NCI-H1436 (cell line): ENCODE data around the gene WWC1.
"Not testable (repeated sequence)": the region's sequence is repeated elsewhere in the genome, so short reads cannot be mapped to it uniquely, and the experiment has no call there.

ENCODE experiments used
- DNase-seq: peaks from one replicate; lab custom pipeline; 2025; lab: John Stamatoyannopoulos, UW

Gene WWC1

DNA sequence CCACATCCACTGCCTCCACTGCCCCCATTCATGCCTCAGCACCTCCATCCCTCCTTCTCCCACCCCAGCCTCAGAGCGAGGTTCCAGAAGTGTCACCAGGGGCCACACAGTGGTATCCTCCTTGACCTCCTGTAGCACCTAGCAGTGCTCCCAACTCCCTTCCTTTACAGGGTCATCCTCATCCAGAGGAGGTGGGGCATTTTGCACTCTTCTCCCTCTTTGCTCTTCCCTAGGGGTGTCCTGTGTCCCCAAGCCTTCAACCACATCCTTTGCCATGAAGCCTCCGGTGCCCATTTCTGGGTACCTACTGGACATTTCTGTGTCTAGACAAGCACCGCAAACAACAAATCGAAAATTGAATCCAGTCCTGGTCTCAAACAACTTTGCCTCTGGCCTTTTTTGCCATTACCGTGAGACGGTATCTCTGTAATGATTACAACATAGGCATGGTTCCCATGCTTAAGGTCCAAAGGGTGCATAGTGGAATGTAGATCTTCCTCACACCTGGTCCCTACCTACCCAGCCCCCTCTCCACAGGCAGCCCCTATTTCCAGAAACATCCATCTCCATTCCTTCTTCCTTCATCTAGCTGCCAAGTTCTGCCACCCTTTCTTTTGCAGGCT lies 17.6 kb downstream of the WWC1 start:
- DNase-seq: no peak

DNA sequence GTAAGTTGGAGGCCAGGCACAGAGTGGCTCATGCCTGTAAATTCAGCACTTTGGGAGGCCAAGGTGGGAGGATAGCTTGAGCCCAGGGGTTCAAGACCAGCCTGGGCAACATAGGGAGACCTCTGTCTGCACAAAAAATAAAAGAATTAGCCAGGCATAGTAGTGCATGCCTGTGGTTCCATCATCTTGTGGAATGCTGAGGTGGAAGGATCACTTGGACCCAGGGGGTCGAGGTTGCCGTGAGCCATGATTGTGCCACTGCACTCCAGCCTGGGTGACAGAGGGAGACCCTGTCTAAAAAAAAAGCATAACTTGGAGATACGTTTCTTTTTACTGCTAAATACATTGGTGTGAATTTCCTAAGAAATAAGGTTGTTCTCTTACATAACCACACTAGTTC lies 19.1 kb downstream of the WWC1 start:
- DNase-seq: not testable (repeated sequence)

- no peak for DNase-seq
These were observed 19.7 kb downstream of the WWC1 start for GRCh38 chr5:168311061-168311566.

GRCh38 chr5:168312606-168313295 lies 21.3 kb downstream of the WWC1 start:
- DNase-seq: no peak

GRCh38 chr5:168313596-168314204 lies 22.3 kb downstream of the WWC1 start:
- DNase-seq: no peak

DNA sequence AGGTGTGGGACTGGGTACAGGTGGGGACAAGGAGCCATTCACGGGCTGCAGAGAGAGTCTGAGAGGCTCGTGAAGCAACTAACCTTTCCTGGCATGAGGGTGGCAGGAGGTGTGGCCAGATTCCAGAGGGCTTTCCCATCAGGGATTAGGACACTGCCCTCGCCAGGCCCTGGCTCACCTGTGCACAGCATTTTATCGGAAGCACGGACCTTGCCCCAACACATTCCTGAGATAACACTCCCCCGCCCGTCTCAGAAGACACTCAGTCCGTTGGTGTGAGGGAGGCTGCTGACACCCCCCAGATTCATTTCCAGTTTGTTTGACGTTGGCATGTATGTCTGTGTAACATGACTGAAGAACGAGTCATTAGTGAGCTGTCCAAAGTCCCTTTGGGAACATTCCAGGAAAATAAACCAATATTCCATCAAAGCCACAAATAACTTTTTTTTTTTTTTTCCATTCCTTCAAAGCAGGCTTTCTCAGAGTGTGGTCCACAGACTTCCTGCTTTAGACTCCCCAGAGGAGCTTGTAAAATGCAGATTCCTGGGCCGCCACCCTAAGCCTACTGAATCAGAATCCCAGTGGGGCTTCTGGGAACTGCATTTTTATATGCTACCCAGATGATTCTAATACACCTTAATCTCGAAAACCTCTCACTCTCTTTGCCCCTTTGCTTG lies 23.4 kb downstream of the WWC1 start:
- DNase-seq: no peak

- DNase-seq: no peak
These were observed 24.1 kb downstream of the WWC1 start for GRCh38 chr5:168315416-168316138.

DNA sequence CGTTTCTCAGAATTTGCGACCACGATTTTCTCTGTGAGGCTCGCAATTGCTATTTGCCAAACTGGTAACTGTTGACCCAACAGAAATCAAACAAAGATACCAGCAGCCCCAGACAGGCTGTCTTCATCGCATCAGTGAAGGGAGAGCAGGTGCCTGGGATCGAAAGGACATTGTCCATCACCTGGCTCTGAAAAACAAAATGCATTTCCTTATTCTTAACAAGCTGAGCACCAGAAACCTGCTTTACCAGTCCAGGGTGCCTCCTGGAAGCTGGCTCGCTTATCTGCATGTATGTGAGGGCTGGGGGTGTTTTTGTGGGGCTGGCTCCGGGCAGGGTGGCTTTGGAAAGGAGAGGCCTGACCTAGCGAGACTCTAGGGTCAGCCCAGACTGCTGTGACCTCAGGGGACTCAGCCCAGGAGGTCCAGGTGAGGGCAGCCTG lies 24.7 kb downstream of the WWC1 start:
- no peak for DNase-seq

DNA sequence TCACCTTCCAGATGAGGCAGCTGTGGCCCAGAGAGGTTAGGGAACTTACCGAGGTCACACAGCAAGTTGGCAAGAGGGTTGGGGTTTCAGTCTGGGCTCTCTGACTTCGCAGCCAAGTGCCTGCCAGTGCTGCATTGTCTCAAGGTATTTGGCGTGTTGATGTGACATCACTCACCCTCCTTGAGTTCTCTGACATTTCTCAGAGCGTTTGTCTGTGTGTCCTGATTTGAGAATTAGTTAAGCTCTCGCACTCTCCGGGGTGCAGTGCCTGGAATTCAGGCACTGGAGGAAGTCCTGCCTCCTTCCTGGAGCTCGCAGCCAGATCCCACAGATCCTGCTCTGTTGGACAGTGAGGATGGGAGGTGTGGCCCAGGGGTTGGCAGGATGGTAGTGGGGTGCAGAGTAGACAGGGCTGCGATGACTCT lies 25.7 kb downstream of the WWC1 start:
- no peak for DNase-seq

- DNase-seq: no peak
These were observed 26.2 kb downstream of the WWC1 start for GRCh38 chr5:168317521-168318147.

DNA sequence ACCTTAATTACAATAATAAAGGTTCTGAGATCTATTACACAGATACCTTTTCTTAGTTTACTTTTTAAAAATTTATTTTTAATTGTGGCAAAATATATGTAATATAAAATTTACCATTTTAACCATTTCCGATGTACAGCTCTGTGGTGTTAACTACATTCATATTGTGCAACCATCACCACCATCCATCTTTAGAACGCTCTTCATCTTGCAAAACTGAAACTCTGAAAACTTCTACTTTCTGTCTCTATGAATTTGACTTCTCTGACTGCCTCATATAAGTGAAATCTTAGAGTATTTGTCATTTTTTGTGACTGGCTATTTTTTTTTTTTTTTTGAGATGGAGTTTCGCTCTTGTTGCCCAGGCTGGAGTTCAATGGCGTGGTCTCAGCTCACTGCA lies 26.8 kb downstream of the WWC1 start:
- DNase-seq: no peak

- no peak for DNase-seq
These were observed 28.3 kb downstream of the WWC1 start for GRCh38 chr5:168319774-168320173.

- DNase-seq: peak; percentile 12
These were observed 29.4 kb downstream of the WWC1 start for GRCh38 chr5:168320805-168321204.

DNA sequence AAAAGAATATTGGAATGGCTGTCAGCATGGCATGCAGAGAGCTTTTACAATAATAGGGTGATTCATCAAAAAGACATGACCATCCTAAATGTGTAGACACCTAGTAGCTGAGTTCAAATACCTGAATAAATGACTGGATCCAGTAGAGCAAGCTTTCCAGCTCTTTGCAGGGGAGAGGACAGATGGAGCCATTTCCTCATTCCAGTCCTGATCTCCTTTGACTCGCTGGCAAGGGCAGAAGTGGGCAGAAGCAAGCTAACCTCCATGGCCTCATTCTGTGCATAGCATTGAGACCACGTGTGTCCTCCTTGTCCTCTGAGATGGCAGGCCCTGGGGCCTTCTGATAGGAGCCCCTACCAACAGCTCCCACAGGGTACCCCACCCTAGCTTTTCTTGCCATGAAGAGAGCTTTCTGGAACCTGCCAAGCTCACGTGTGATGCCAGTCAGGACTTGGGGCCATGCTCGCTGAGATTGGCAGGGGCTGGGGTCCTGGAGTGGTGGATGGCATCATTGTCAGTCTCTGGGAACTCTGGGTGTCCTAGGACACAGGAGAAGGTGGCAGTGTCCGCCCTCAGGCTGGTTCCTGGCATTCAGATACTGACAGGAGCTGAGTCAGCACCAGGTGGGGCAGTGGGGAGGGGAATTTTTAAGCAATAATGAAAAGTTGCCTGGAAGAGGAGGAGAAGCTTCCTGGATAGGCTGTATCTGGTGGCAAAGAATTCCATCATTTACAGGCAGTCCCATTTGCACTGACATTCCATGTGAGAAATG lies 33.6 kb downstream of the WWC1 start:
- no peak for DNase-seq

DNA sequence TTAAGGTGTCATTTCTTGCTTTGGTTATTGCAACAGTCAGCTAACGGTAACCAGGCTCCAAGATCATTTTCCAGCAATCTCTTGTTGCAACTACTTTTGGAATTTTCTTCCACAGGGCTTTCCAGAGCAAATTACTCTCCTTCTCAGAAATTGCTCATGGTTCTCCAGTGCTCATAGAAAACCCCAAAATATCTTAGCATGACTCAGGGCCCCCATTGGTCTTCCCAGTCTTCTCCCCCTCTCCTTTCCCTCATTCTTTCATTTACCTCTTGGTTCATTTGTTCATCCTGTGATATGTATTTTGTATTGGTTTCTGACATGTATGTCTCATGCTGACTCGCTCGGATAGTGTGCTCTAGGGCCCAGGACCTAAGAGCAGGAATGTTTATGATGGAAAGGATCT lies 35.6 kb downstream of the WWC1 start:
- DNase-seq: no peak

- no peak for DNase-seq
These were observed 36.0 kb downstream of the WWC1 start for GRCh38 chr5:168327451-168327850.

DNA sequence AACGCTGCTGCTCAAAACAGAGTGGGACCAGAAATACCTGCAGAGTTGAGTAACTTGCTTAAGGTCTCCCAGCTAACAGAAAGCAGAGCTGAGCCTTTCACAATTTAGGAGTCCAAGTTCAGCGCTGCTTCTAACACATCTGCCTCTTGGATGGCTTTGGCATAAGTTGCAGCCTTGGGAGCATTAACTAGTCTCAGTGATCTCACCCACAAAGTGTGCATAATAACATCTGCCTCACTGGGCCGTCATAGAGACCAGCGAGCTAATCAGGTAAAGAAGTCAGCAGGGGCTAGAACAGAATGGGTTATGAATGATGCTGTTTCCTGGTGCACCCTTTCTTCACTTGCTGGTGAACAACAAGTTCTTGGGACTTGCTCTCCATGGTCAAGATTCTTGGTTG lies 36.5 kb downstream of the WWC1 start:
- DNase-seq: no peak

GRCh38 chr5:168328814-168329213 lies 37.4 kb downstream of the WWC1 start:
- DNase-seq: peak; percentile 5

- no peak for DNase-seq
These were observed 37.9 kb downstream of the WWC1 start for GRCh38 chr5:168329302-168329701.

GRCh38 chr5:168332042-168332441 lies 40.6 kb downstream of the WWC1 start:
- DNase-seq: no peak

DNA sequence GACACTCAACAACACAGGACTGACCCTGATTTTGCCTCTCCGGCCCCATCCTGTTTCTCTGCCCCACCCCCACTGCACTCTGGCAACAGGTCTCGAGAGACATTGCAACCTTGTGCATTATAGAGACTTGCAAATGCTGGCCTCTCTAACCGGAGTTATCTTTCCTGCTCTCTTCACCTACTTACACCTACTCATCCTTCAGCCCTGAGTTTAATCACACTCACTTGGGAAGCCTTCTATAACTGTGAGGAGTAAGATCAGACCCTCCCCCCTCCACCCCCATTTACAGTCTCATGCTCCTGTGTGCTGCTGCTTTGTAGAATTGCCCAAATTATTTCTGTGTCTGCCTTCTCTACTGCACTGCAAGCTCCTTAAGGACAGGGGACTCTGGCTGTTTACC lies 42.8 kb downstream of the WWC1 start:
- DNase-seq: no peak
